Hematopoietic multipotent progenitor cell treated with erythropoietin and hydrocortisone succinate and interleukin-3 and kit ligand, for 6 days (in vitro differentiated cells): Measurements from ENCODE around the gene PPP1R2C.

Experiments used
- DNase-seq: peaks from one replicate; pipeline ENCODE4 v3.0.0-alpha.2; 2015

PPP1R2C gene

DNA sequence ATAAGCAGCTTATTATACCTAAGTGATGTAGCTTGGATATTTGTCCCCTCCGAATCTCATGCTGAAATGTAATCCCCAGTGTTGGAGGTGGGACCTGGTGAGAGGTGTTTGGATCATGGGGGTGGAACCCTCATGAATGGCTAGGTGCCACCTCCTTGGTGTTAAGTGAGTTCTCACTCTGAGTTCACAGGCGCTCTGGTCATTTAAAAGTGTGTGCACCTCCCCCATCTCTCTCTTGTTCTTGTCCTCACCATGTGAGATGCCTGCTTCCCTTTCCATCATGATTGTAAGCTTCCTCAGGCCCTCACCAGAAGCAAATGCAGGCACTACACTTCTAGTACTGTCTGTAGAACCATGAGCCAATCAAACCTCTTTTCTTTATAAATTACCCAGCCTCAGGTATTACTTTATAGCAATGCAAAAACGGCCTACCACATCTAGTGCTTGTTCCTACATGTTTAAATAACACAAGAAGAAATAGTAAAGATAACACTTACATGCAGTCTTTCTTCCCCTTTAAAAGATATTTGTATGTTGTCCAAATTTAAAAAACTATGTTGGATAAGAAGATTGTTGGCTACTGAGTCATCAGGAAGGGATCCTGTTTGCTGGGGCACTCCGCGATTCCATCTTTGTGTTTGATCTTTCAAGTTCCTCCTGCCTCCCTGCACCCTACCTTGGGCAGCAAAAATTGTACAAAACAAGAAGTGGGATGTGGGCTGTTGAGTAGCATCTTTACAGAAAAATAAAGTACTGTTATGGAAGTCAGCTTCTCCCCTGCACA is 29.7 kb downstream of the PPP1R2C start:
- DNase-seq = no peak

DNA sequence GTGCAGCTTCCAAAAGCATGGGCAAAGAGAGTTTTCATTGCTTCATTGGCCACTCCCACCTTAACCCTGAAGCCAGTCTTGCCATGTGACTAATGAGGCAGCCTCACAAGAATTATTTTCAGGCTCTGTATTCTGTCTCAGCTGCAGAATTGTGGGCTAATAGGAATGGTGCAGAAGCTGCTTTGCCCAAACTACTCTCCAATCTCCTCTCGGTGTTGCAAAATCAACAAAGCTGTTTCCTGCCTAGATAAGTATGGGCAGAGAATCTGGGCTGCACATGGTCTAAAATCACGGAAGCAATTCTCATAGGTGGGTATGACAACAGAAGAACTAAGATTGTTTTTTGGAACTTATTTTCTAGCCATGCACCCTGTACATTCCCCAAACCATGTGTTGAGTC is 31.4 kb downstream of the PPP1R2C start:
- DNase-seq = peak; percentile 32

DNA sequence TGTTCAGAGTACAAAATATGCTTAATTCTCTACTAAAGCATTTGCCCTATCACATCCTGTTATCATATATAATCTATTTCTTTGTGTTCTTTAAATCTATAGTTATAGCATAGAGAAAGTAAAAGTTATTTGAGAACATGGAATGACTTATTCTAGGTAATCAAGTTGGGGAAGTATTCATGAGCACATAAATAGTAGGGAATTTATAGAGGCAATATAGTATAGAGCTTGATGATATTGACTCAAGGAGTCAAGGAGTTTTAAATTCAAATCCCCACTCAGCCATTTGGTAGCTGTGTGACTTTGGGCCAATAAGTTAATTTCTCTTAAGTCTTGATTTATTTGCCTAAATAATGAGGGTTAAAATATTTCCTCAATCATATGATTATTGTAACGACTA is 37.5 kb downstream of the PPP1R2C start:
- no peak for DNase-seq

DNA sequence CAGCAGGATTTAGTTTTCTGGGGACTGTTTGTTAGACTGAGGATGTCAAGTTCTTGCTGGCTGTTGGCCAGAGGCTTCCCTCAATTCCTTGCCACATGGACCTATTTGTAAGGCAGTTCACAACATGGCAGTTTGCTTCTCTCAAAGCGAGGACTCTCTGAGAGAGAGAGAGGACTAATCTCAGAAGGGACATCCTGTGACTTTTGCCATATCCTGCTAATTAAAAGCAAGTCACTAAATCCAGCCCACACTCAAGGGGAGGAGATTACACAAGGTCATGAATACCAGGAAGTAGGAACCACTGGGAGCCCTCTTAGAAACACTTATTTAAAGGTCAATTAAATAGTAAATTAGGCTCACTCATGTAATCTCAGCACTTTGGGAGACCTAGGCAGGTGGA is 38.2 kb downstream of the PPP1R2C start:
- peak; percentile 4 for DNase-seq

DNA sequence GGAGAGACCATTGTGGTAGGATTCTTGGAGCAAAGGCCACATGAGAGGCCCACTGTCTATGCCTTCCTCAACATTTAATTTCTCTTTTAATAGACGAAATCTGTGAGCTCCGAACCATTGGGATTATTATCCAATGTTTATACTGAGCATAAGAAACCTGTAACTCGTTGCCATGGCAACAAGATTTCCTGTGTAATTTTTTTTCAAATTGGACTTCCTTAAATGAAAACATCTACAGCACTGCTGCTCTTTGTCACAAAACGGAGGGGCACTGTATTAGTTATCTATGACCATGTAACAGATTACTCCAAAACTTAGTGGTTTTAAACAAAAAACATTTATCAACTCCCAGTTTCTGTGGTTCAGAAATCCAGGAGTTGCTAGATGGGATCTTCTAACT is 38.7 kb downstream of the PPP1R2C start:
- peak; percentile 41 for DNase-seq

DNA sequence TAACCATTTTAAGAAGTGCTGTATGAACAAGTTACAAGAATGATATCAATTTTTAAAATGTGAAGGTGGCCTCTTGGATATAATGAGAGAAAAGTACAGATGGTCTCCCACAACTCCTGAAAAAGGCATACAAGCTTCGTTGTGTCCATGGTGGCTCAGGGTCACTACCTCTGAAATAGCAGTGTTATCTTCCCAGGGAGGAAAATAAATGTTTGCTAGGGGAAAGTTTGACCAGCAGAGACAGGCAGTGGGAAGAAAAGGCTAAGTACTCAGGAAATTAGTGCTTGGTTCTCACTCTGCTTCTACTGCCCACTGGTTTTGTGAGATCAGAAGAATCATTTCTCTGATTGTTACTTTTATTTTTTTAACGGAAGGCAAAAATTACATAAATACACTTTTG is 39.4 kb downstream of the PPP1R2C start:
- no peak for DNase-seq

DNA sequence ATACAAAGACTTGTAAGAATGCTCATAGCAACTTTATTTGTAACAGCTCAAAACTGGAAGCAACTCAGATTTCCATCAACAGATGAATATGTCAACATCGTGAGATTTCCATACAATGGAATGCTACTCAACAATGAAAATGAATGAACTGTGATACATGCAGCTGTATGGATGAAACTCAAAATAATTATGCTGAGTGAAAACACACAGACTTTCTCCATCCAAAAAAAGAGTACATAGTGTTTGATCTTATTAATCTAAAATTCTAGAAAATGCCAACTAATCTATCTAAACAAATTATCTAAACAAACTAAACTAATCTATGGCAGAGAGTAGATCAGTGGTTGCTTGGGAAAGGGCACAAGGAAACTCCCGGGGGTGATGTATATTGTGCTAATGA is 42.7 kb downstream of the PPP1R2C start:
- DNase-seq = no peak

DNA sequence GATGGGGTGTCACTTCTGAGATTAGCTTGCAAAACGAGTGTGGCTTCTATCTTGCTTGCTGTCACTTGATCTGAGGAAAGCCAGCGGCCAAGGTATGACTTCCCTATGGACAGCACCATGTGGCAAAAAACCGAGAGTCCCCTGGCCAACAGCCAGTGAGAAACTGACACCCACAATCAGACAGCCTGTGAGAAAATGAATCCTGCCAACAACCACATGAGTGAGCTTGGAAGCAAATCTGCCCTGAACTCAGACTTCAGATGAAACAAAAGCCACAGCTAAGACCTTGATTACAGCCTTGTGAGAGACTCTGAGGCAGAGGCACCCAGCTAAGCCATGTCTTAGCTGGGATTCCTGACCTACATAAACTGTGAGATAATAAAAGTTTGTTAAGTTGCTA is 45.5 kb downstream of the PPP1R2C start:
- no peak for DNase-seq
